Glomerular endothelial cell (primary cell): ENCODE measurements around the gene ARID3A. TPM values are rescaled to one million over a fixed set of nuclear protein-coding genes. Genes with fewer than 3 reads are reported as not detected.
"Not testable (repeated sequence)": the region's sequence is repeated elsewhere in the genome, so short reads cannot be mapped to it uniquely, and the experiment has no call there.

ENCODE experiments used
- DNase-seq: peaks from one replicate; pipeline ENCODE4 v3.0.0-alpha.2; 2011; ENCODE audit warnings: low read depth, low spot score; ENCODE audit errors: extremely low read depth
- total RNA-seq: library from RNA; depleted of rRNA; stranded (reverse); fragments of >200 nt; gene quantifications from 2 replicates; pipeline ENCODE4 v1.2.3, GENCODE V29; 2015

ARID3A gene
- total RNA-seq, 1 donor from 2014 or later: 14.7 TPM

DNA sequence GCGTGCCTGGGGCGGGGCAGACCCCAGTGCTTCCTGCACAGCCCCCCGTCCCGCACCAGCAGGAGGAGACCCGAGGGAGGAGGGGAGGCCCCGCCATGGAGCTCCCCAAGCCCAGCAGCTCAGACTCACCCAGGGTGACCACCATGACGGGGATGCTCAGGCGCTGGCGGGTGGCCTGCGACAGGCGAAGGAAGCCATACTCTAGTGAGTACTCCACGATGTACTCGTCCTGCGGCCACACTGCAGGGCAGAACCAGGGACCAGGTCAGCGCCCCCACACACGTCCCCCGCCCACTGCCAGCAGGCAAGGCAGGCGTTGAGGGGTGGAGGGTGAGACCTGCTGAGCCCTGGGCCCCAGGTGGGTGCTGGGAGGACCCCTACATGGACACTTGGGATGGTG lies 86.5 kb downstream of the ARID3A start:
- DNase-seq: no peak

DNA sequence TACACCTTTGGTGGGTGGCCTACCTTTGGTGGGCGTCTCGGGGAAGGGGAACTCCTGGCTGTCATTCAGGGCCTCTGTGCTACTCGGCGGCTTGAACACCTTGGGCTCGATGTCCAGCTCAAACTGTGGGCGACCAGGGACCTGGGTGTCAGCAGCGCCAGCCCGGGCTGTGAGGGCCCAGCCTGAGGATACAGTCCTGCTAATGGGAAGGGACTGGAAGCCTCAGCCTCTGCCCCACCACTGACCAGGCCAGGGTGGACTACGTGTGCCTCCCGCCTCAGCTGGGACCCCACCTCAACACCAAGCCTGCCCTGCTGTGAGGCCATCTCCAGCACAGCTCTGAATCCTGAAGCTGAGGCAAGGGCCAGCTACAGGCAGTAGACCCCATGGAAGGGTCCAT lies 87.4 kb downstream of the ARID3A start:
- DNase-seq: no peak

DNA sequence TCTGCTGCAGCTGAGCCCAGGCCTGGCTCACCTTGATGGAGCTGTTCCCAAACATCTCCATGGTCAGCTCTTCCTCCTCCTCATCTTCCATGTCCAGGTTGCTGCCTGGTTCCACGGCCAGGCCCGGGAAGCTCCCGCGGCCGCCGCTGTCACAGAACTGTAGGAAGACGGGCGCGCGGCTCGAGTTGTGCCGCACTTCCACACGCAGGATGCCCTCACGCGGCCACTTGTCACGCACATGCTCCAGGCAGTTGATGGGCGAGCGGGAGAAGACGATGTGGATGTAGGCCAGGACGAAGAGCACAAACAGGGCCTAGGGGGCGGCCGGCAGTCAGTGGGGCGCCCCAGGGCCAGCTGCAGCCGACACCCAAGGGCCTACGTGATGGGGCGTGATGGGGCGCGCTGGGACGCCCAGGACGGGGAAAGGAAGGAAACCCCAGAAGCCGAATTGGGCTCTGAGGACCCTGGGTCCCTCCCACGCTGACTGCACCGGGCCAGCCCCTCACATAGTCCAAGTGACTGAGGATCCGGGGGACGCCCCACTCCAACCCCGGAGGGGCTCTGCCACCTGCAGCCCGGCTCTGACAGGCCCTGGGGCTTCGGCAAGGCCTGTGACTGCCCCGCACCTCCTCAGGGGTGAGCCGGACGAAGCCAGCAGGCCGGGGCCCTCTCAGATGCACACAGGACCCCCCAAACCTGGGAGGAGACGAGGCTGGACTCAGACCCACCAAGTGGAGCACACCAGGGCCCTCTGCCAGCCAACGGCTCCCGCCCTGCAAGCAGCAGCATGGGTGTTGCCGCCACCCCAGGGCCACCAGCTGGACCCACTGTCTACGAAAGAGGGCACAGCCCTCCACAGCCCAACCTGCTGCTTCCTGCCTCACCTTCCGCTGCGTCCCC lies 88.6 kb downstream of the ARID3A start:
- DNase-seq: no peak

DNA sequence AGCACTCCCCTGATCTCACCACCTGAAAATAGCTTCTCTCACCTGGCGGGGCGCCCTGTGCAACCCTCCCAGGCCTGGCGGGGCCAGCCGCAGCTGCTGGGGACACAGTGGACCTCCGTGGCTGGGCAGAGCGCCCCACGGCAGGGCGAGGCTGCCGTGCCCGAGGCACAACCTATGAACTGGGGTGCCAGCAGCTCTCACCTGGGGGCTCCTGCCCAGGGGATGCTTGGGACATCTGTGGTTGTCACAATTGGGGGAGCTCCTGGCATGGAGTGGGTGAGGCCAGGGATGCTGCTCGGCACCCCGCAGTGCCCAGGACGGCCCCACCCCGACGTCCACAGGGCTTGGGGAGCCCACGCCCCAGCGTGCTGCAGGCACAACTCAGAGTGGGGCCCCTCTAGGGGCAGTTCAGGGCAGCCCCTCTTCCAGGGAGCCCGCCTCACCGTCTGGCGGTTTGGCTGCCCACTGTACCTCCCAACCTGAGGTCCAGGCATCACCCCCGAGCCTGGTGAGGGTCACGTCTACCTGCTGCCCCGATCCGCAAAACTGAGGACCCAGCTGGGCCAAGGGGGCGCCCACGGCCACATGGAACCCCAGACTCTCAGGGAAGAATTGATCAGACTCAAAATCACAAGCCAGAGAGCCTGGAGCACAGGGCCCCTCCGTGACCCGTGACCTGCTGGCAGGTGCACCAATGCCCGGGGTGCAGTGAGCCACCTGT lies 89.4 kb downstream of the ARID3A start:
- DNase-seq: no peak

DNA sequence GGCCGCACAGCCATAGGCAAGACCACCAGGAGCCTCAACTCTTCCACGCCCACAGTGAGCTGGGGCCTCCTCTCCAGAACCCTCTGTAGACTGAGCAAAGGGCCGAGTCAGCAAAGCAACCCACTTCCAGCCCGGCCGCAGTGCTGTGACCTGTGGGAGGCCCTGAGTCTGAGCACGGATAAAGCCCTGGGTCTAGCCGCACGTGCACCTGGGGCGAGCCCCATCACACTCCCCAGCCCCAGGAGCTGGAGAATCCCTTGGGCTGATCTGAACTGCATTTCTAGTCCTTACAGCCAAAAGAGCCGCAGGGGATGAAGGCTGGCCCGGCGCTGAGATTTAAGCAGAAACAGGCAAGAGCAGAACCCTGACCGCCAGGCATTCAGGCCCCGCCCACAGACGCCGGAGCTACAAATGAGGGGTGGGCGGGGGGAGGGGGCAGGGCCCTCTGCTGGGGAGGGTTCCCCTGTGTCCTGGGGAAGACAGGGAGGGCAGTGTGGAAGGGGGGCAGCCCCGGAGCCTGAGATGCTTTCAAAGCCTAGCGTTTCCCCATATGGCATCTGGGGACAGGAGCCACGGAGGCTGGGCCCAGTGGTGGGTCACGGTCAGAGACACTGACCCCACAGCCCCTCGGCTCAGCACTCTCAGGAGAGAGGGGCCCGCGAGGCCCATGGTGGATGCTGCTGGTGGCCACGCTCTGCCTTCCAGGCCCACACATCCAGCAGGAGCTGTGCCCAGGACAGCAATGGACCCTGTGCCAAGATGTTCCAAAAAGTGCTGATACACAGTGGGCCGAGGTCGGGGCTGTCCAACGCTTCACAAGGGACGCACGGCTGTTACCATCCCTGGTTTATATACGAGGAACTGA lies 90.2 kb downstream of the ARID3A start:
- DNase-seq: no peak

DNA sequence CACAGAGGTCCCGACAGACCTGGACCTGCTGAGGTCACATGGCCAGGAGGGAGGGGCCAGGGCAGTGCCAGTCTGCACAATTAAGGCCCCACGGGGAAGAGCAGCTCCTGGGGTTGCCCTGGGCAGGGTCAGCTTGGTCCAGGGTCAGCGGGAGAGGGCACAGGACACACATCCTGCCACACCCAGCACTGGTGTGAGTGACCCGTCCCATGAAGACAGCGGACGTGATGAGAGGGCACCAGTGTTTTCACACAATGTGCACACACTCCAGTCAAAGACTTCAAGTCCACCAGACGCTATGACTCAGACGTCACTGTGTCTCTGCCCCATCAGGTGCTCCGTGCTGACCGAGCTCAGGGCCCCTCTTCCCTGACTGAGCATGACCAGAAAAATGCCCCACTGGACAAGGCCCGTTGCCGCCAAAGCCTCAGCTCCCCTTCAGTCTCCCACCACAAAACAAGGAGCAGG lies 90.8 kb downstream of the ARID3A start:
- no peak for DNase-seq

DNA sequence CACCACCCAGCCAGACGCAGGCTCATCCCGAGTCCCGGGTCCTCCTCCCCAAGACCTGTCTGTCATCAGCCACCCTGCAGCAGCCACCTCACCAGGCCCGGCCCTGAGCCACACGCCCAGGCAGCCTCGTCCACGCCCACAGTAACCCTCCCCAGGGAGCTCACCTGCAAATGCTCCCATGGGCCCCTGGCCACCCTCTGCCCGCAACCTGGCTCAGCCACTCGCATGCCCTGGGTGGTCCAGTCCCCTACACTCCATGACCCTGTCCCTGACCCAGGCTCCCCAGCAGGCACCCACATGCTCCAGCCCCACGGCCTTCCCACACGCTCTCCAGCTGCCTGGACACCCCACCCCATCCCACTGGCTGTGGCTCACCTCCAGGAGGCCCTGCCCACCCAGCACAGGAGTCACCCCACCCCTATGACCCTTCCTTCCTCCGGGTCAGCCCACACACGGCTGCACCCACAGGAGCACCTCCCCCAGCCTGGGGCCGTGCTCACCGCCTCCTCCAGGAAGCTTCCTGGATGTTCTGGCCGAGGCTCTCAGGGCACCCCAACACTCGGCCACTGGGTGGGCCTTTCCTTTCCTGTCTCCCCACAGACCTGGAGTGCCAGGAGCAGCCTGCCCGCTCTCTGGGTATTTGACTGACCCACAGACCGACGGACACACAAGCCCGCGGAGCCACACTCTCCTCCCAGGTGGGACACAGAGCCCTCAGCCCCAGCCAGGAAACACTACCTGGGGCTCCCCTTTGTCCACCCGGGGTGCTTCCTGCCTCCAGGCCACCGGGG lies 91.5 kb downstream of the ARID3A start:
- no peak for DNase-seq

DNA sequence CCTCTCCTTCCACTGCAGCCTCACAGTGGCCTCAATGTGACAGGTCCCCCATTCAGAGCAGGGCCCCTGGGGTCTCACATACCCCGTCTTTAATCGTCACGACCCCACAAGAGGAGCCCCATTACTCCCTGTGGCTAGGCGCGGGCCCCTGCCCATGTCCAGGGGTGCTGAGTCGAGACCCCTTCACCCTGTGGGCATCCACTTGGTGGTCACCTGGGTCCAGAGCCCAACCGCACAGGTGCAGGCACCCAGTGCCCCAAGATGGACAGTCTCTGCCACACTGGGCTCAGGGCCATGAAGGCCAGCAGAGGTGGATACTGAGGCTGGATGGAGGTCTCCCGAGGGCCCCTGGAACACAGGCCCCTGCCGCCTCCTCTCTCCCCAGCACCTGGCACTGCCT lies 92.1 kb downstream of the ARID3A start:
- no peak for DNase-seq

DNA sequence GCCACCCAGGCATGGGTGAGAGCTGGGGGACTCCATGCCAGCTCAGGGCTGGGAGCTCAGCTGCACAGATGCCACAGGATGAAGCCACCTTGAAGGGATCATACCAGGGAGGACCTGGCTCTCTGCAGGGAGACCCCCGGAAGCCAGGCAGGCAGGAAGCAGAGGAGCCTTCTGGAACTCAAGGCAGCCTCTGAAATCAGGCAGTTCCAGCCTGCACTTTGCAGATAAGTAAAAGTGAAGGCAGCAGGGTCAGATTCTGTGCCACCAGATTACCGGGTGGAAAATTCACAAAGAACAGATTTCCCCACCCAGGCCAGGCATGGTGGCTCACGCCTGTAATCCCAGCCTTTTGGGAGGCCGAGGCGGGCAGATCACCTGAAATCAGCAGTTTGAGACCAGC lies 92.6 kb downstream of the ARID3A start:
- DNase-seq: no peak

DNA sequence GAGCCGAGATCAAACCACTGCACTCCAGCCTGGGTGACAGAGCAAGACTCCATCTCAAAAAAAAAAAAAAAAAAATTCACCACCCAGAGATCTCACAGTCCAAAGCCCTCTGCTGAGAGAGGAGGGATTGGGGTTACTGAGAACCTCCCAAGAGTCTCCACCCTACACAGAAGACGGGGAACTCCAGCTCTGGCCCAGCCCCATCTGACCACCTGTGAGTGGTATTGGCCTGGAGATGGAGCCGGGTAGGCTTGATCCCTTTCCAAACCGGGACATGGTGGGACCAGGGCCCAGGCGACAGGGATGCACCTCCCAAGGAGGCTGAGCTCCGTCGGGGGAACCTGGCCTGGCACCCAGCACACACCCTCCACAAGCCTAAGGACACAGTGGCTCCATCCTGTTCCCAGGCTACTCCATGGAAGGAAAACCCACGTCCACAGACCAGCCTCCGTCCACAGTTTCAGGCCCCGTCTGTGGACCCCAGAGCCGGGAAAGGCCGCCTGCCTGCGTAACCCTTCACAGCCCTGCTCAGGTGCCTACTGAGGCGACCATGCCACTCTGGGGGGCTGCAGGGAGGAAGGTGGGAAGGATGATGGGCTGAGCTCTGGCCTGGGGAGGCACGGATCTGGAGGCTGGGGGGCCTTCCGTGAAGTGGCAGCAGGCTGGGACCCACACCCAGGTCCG lies 93.2 kb downstream of the ARID3A start:
- DNase-seq: no peak

DNA sequence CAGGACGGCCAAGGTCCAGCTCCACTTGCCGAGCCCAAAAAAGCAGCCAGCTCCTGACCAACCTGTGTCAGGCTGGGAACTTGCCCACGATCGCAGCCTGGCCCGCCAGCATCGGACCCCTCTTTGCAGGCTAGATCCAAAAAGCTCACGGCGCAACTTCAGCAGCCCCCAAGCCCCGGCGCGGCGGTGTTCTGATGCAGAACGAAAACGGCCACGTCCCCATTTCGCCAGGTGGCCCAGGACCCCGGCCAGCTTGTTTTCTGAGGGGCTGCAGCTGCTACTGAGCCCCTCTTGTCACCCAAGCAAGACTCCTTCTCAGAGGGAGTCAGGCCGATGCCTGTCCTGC lies 93.8 kb downstream of the ARID3A start:
- no peak for DNase-seq

DNA sequence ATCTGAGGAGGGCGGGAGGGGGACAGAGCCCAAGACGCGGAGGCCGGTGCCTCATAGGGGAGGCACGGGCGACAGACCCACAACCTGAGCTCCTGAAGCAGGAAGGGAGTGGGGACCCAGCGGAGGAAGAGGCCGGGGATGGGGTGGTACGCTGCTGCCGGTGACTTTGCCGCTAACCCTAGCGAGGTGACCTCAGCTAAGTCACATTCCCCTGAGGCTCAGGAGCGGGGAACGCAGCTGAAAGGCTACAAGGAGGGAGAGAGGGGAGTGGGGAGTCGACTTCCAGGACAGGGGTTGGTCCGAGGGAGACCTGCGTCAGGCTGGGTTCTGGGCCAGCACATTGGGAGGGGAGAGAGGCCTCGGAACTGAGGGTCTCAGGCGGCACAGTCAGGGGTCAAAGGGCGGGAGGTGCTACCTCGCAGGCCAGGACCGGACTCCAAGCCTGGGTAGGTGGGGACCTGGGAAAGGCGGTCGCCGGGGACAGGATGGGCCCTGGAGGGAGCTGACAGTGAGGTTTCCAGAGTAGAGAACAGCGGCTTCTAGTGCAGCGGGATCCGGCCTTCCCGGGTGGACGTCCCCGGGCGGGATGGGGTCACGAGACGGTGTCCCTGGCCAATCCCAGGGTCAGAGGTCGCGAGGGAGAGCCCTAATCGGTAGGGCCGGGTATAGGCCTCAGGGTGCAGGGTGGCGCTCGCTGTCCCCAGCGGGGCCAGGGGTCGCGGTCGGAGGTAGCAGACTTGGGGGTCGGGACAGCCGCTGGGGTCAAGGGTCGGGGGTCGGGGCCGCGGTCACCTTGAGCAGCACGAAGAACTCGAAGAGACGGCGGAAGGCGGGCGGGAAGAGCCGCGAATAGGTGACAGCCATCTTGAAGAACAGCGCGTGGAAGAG lies 94.4 kb downstream of the ARID3A start:
- DNase-seq: no peak

DNA sequence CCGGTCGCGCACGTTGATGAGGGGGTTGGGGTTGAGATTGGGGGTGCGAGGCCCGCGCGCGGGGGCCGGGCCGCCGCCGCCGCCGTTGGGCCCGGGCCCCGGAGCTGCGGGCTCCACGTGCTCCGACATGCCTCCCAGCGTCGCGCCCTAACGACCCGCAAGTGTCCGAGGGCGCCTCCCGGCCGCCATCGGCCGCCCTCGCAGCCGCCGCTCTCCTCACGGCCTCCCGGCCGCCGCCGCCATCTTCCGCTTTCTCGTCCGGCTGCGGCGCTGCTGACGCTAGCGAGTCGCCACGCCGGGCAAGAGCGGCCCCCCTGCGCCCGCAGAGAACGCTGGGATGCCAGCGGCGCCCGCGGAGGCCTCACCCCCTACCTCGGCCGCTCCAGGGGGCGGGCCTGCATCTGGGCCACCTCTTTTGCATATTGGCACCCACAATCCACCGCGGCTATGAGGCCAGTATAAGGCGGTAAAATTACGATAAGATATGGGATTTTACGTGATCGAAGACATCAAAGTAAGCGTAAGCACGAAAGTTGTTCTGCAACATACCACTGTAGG lies 95.1 kb downstream of the ARID3A start, which contains the start of gene TMEM259:
TMEM259 (minus strand) TSS at position 256 of the 558 bp plus-strand sequence; CDS start at position 129, 127 bp downstream.
- peak; percentile 89 for DNase-seq

DNA sequence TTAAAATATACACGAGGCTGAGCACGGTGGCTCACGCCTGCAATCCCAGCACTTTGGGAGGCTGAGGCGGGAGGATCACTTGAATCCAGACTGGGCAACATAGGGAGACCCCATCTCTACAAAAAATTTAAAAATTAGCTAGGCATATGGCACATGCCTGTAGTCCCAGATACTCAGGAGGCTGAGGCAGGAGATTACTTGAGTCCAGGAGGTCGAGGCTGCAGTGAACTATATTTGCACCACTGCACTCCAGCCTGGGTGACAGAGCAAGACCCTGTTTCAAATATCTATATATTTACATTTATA lies 98.0 kb downstream of the ARID3A start:
- DNase-seq: not testable (repeated sequence)

DNA sequence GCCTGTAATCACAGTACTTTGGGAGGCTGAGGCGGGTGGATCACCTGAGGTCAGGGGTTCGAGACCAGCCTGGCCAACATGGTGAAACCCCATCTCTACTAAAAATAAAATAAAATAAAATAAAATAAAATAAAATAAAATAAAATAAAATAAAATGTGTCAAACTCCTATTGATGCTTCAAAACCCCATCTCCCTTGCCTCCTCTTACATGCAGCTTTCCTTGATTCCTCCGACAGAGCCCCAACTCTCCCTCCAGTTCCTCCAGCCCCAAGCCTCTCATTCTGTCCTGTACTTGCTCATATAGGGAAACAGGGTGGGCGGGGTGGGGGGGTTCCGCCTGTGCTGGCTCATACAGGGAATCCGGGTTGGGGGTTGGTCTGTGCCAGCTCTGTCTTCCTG lies 99.2 kb downstream of the ARID3A start:
- not testable (repeated sequence) for DNase-seq
